SK-N-SH treated with all-trans-retinoic acid at 6 μM for 48 hours (cell line): ENCODE data around the gene EXTL1.

Source experiments
- ATAC-seq: fragments of 200-7000 bp; cut with Tn5 transposase; 3 replicates; pipeline ENCODE4 v1.9.1; 2020; ENCODE audit warnings: mild to moderate bottlenecking, moderate library complexity
- ARNTL ChIP-seq: fragments of 450-650 bp; formaldehyde crosslinking; IDR thresholded peaks from 2 replicates; pipeline ENCODE4 v1.5.0; 2020; ENCODE audit warnings: low read depth, mild to moderate bottlenecking, moderate library complexity, borderline replicate concordance
- BACH2 ChIP-seq: fragments of 250-450 bp; sonication (Bioruptor Pico); IDR thresholded peaks from 2 replicates; pipeline ENCODE4 v1.9.0; 2021; ENCODE audit warnings: mild to moderate bottlenecking, borderline replicate concordance
- CSDC2 ChIP-seq: fragments of 250-450 bp; sonication (Bioruptor Pico); IDR thresholded peaks from 2 replicates; pipeline ENCODE4 v1.5.0; 2020; ENCODE audit warnings: mild to moderate bottlenecking, moderate library complexity
- ESRRG ChIP-seq: fragments of 250-450 bp; sonication (Bioruptor Pico); IDR thresholded peaks from 2 replicates; pipeline ENCODE4 v1.6.1; 2021; ENCODE audit warnings: mild to moderate bottlenecking
- ISL1 ChIP-seq: fragments of 250-450 bp; sonication (Bioruptor Pico); IDR thresholded peaks from 2 replicates; pipeline ENCODE4 v2.1.2; 2022; ENCODE audit warnings: mild to moderate bottlenecking, moderate library complexity
- OSR1 ChIP-seq: fragments of 250-450 bp; sonication (Bioruptor Pico); IDR thresholded peaks from 2 replicates; pipeline ENCODE4 v1.8.0; 2022; ENCODE audit warnings: moderate library complexity, mild to moderate bottlenecking, inconsistent platforms
- PPARA ChIP-seq: fragments of 250-450 bp; sonication (Bioruptor Pico); IDR thresholded peaks from 2 replicates; pipeline ENCODE4 v1.5.0; 2020; ENCODE audit warnings: mild to moderate bottlenecking, borderline replicate concordance
- RARB ChIP-seq: fragments of 250-450 bp; sonication (Bioruptor Pico); IDR thresholded peaks from 2 replicates; pipeline ENCODE4 v1.8.0; 2021; ENCODE audit warnings: mild to moderate bottlenecking, moderate library complexity
- SNAI2 ChIP-seq: fragments of 250-450 bp; sonication (Bioruptor Pico); IDR thresholded peaks from 2 replicates; pipeline ENCODE4 v1.5.0; 2020; ENCODE audit warnings: mild to moderate bottlenecking, moderate library complexity
- TCF4 ChIP-seq: fragments of 250-450 bp; sonication (Bioruptor Pico); IDR thresholded peaks from 2 replicates; pipeline ENCODE4 v1.8.0; 2021; ENCODE audit warnings: mild to moderate bottlenecking, moderate library complexity, borderline replicate concordance
- TOX ChIP-seq: fragments of 250-450 bp; sonication (Bioruptor Pico); IDR thresholded peaks from 2 replicates; pipeline ENCODE4 v1.8.0; 2021; ENCODE audit warnings: mild to moderate bottlenecking, moderate library complexity, borderline replicate concordance
- ZC3H10 ChIP-seq: fragments of 250-450 bp; sonication (Bioruptor Pico); IDR thresholded peaks from 2 replicates; pipeline ENCODE4 v1.5.1; 2021; ENCODE audit warnings: mild to moderate bottlenecking, moderate library complexity
- ZFP3 ChIP-seq: fragments of 250-450 bp; sonication (Bioruptor Pico); IDR thresholded peaks from 2 replicates; pipeline ENCODE4 v1.5.0; 2020; ENCODE audit warnings: mild to moderate bottlenecking, moderate library complexity
- ZFP30 ChIP-seq: fragments of 450-650 bp; formaldehyde crosslinking; IDR thresholded peaks from 2 replicates; pipeline ENCODE4 v1.5.0; 2022; ENCODE audit warnings: mild to moderate bottlenecking, moderate library complexity
- ZNF565 ChIP-seq: fragments of 450-650 bp; formaldehyde crosslinking; conservative IDR thresholded peaks from 2 replicates; pipeline ENCODE4 v1.5.0; 2020; ENCODE audit warnings: low read depth, mild to moderate bottlenecking, moderate library complexity
- ZNF8 ChIP-seq: fragments of 450-650 bp; formaldehyde crosslinking; IDR thresholded peaks from 2 replicates; pipeline ENCODE4 v1.5.0; 2020; ENCODE audit warnings: mild to moderate bottlenecking, moderate library complexity
- TF ChIP-seq, protein P1 (sequence below): fragments of 250-450 bp; sonication (Bioruptor Pico); IDR thresholded peaks from 2 replicates; pipeline ENCODE4 v1.5.0; 2020; ENCODE audit warnings: mild to moderate bottlenecking, moderate library complexity
- TF ChIP-seq, protein P2 (sequence below): fragments of 250-450 bp; sonication (Bioruptor Pico); IDR thresholded peaks from 2 replicates; pipeline ENCODE4 v1.8.0; 2020; ENCODE audit warnings: mild to moderate bottlenecking, moderate library complexity, borderline replicate concordance
- TF ChIP-seq, protein P3 (sequence below): fragments of 250-450 bp; sonication (Bioruptor Pico); IDR thresholded peaks from 2 replicates; pipeline ENCODE4 v1.5.1; 2020; ENCODE audit warnings: low read depth, mild to moderate bottlenecking, moderate library complexity
- TF ChIP-seq, protein P4 (sequence below): fragments of 250-450 bp; sonication (Bioruptor Pico); IDR thresholded peaks from 2 replicates; pipeline ENCODE4 v1.5.1; 2021; ENCODE audit warnings: mild to moderate bottlenecking, moderate library complexity
- TF ChIP-seq, protein P5 (sequence below): fragments of 250-450 bp; sonication (Bioruptor Pico); IDR thresholded peaks from 2 replicates; pipeline ENCODE4 v1.8.0; 2021; ENCODE audit warnings: low read depth, mild to moderate bottlenecking, moderate library complexity, borderline replicate concordance

The EXTL1 gene

DNA sequence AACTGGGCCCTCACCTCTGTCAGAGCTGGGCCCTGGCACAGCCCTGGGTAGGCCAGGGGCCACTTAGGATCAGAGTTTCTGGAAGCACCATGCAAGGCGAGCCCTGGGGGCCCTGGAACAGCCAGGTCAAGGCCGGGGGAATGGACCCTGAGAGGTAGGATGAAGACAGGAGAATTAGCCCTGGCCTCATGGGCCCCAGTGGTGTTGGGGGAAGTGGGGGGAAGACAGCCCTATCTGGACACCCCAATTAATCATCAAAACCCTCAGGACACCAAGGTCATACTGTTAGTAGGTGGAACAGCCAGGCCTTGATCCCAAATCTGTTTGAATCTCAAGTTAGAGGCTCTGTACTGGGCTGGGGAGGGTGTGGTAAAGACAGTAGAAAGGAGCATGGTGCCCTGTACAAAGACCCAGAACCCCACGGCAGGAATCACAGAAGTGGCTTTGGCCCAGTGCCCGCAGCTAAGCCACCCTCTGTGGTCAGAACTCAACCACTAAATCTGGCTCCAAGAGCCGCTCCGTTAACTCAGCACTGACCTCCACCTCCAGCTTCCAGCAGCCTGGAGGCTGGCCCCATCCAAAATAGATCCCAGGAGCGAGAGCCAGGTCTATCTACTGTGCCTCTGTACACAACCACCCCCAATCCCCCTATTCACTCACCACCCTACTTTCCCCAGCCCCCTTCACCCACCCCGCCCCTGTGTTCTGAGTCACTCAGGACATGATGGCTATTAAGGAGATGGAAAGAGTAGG, 59.9 kb downstream of the EXTL1 start:
- TF ChIP-seq ZNF8 (CRISPR knock-in tag) (no peak), SNAI2 (CRISPR knock-in tag) (no peak), PPARA (no peak), ESRRG (no peak)
- TF ChIP-seq, protein P1, sequence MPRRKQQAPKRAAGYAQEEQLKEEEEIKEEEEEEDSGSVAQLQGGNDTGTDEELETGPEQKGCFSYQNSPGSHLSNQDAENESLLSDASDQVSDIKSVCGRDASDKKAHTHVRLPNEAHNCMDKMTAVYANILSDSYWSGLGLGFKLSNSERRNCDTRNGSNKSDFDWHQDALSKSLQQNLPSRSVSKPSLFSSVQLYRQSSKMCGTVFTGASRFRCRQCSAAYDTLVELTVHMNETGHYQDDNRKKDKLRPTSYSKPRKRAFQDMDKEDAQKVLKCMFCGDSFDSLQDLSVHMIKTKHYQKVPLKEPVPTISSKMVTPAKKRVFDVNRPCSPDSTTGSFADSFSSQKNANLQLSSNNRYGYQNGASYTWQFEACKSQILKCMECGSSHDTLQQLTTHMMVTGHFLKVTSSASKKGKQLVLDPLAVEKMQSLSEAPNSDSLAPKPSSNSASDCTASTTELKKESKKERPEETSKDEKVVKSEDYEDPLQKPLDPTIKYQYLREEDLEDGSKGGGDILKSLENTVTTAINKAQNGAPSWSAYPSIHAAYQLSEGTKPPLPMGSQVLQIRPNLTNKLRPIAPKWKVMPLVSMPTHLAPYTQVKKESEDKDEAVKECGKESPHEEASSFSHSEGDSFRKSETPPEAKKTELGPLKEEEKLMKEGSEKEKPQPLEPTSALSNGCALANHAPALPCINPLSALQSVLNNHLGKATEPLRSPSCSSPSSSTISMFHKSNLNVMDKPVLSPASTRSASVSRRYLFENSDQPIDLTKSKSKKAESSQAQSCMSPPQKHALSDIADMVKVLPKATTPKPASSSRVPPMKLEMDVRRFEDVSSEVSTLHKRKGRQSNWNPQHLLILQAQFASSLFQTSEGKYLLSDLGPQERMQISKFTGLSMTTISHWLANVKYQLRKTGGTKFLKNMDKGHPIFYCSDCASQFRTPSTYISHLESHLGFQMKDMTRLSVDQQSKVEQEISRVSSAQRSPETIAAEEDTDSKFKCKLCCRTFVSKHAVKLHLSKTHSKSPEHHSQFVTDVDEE (CRISPR knock-in tag): no peak
- TF ChIP-seq, protein P2, sequence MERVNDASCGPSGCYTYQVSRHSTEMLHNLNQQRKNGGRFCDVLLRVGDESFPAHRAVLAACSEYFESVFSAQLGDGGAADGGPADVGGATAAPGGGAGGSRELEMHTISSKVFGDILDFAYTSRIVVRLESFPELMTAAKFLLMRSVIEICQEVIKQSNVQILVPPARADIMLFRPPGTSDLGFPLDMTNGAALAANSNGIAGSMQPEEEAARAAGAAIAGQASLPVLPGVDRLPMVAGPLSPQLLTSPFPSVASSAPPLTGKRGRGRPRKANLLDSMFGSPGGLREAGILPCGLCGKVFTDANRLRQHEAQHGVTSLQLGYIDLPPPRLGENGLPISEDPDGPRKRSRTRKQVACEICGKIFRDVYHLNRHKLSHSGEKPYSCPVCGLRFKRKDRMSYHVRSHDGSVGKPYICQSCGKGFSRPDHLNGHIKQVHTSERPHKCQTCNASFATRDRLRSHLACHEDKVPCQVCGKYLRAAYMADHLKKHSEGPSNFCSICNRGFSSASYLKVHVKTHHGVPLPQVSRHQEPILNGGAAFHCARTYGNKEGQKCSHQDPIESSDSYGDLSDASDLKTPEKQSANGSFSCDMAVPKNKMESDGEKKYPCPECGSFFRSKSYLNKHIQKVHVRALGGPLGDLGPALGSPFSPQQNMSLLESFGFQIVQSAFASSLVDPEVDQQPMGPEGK (CRISPR knock-in tag): no peak
- TF ChIP-seq, protein P3, sequence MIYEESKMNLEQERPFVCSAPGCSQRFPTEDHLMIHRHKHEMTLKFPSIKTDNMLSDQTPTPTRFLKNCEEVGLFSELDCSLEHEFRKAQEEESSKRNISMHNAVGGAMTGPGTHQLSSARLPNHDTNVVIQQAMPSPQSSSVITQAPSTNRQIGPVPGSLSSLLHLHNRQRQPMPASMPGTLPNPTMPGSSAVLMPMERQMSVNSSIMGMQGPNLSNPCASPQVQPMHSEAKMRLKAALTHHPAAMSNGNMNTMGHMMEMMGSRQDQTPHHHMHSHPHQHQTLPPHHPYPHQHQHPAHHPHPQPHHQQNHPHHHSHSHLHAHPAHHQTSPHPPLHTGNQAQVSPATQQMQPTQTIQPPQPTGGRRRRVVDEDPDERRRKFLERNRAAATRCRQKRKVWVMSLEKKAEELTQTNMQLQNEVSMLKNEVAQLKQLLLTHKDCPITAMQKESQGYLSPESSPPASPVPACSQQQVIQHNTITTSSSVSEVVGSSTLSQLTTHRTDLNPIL (CRISPR knock-in tag): no peak
- ATAC-seq: no peak

DNA sequence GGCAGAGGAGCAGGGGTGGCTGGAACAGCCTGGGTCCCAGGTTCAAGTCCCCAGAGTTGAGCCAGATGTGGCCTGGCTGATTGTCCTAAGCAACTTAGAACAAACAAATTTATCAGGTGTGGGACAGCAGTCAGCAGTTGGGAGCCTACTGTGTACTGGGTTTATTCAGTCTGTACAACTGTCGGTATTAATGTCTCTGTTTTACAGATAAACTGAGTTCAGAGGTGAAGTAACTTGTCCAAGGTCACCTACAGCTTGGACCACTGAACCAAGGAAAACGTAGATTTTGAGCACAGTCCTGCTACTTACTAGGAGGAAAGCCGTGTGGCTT, 60.4 kb downstream of the EXTL1 start:
- no peak for TF ChIP-seq TCF4 (CRISPR knock-in tag)
- TF ChIP-seq ZNF8 (CRISPR knock-in tag): no peak
- no peak for TF ChIP-seq ZFP30 (CRISPR knock-in tag)
- TF ChIP-seq, protein P4, sequence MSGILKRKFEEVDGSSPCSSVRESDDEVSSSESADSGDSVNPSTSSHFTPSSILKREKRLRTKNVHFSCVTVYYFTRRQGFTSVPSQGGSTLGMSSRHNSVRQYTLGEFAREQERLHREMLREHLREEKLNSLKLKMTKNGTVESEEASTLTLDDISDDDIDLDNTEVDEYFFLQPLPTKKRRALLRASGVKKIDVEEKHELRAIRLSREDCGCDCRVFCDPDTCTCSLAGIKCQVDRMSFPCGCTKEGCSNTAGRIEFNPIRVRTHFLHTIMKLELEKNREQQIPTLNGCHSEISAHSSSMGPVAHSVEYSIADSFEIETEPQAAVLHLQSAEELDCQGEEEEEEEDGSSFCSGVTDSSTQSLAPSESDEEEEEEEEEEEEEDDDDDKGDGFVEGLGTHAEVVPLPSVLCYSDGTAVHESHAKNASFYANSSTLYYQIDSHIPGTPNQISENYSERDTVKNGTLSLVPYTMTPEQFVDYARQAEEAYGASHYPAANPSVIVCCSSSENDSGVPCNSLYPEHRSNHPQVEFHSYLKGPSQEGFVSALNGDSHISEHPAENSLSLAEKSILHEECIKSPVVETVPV (CRISPR knock-in tag): no peak
- no peak for TF ChIP-seq TOX (CRISPR knock-in tag)
- no peak for TF ChIP-seq OSR1
- TF ChIP-seq, protein P5, sequence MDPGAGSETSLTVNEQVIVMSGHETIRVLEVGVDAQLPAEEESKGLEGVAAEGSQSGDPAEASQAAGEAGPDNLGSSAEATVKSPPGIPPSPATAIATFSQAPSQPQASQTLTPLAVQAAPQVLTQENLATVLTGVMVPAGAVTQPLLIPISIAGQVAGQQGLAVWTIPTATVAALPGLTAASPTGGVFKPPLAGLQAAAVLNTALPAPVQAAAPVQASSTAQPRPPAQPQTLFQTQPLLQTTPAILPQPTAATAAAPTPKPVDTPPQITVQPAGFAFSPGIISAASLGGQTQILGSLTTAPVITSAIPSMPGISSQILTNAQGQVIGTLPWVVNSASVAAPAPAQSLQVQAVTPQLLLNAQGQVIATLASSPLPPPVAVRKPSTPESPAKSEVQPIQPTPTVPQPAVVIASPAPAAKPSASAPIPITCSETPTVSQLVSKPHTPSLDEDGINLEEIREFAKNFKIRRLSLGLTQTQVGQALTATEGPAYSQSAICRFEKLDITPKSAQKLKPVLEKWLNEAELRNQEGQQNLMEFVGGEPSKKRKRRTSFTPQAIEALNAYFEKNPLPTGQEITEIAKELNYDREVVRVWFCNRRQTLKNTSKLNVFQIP (CRISPR knock-in tag): no peak
- TF ChIP-seq ZNF565 (CRISPR knock-in tag): no peak
- no peak for TF ChIP-seq ISL1 (CRISPR knock-in tag)
- TF ChIP-seq CSDC2: no peak
- TF ChIP-seq PPARA: no peak
- TF ChIP-seq RARB (CRISPR knock-in tag): no peak
- TF ChIP-seq, protein P2 (CRISPR knock-in tag): no peak
- TF ChIP-seq ZC3H10 (CRISPR knock-in tag): no peak
- no peak for TF ChIP-seq SNAI2 (CRISPR knock-in tag)
- TF ChIP-seq BACH2 (CRISPR knock-in tag): no peak
- TF ChIP-seq ZFP3: no peak
- TF ChIP-seq ARNTL (CRISPR knock-in tag): no peak
- no peak for TF ChIP-seq ESRRG
- ATAC-seq: no peak
